NCI-H774 (cell line): ENCODE data around the gene GRK1.

Experiments
- DNase-seq: peaks from one replicate; lab custom pipeline; 2025; lab: John Stamatoyannopoulos, UW

Gene GRK1

GRCh38 chr13:113729187-113730019, 62.4 kb downstream of the GRK1 start:
- DNase-seq: no peak

- no peak for DNase-seq
Measured at GRCh38 chr13:113730258-113730691, 63.3 kb downstream of the GRK1 start.

- DNase-seq: no peak
Measured at GRCh38 chr13:113730831-113731191, 63.8 kb downstream of the GRK1 start.

GRCh38 chr13:113731192-113732175, 64.5 kb downstream of the GRK1 start:
- no peak for DNase-seq

DNA sequence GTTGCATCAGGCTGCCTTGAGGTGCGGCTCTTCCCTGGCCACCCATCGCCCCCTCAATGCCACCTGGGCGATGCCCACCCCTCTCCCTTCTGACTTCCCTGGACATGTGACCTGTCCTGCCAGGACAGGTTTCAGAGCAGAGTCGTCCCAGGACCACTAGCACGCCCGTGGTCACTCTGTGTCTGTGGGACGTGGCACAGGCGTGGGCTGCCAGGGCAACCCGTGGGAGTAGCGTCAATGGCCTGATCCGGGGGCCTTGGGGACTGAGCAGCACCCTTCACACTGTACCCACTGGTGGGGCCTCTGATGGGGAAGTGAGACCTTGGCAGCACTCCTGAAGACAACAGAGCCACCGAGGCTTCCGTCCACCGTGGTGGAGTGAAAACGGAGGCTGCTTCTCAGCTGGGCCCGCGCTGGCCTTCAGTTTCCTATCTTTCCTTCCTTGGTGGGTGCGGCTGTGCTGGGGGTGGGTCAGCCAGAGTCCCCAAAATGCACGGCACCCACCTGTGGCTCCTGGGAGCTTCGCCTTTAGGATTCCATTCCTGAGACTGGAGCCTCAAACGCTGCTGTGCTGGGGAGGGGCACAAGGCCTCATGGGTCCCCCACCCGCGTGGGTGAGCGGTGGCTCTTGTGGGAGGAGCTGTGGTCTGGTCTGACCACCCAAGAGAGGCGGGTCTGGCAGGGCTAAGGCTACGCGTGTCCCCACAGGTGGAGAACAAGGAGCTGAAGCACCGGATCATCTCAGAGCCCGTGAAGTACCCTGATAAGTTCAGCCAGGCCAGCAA, 65.3 kb downstream of the GRK1 start:
- DNase-seq: no peak

DNA sequence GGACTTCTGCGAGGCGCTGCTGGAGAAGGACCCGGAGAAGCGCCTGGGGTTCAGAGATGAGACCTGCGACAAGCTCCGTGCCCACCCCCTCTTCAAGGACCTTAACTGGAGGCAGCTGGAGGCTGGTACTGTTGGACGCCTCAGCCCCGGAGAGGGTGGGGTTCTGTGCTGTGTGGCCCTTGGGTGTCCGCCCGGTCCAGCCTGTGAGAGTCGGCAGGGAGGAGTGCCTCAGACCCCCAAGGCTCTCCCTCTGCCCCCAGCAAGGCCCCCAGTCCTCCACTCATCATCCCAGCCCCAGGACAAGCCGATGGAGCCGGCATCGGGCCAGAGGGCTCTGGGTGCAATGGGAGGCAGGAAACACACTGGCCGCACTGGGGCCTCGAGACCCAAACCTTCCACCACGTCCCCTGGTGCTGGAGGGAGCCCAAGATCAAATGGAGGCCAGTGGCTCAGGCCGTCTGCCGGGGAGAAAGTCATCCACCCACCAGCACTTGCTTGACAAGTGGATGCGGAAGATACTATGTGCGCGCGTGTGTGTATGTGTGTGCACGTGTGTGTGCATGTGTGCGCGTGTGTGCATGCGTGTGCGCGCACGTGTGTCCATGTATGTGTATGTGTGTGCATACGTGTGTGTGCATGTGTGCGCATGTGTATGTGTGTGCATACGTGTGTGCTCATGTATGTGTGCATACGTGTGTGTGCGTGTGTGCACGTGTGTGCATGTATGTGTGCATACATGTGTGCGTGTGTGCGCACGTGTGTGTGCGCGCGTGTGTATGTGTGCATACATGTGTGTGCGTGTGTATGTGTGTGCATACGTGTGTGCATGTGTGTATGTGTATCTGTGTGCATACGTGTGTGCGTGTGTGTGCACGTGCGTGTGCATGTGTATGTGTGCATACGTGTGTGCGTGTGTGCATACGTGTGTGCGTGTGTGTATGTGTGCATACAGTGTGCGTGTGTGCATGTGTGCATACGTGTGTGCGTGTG, 66.2 kb downstream of the GRK1 start:
- no peak for DNase-seq

DNA sequence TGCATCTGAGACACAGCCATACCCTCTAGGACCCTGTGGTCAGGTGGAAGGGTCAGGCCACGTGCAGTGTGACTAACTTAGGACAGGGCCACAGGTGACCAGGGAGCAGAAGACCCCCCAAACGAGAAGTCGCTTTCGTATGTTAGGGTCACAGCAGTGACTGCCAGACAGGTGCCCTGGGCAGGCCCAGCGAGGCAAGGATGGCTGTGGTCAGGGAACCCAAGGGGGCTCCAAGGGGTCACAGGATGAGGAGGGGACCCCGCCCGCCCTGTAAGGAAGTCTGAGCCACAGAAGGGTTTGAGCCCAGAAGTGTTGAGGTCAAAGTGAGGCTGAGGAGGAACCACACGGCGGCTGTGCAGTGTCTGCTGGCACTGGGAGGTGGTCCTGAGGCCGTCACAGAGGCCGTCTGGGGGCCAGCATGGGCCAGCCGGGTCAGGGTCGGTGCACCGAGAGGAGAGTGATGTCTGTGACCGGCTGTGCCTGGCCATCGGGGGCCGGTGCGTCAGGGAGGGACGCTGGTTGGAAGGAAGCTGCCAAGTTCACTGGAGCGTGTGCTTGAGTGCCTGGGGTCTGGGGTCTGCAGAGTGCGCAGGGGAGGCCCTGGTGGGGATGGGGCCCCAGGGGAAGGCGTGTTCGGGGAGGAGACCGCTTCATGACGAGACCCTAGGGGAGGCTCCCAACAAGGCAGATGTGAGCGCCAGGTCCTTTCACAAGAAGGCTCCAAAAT, 67.2 kb downstream of the GRK1 start:
- no peak for DNase-seq

GRCh38 chr13:113734826-113735125, 67.8 kb downstream of the GRK1 start:
- no peak for DNase-seq

- DNase-seq: no peak
Measured at GRCh38 chr13:113735194-113735593, 68.2 kb downstream of the GRK1 start.

- DNase-seq: no peak
Measured at GRCh38 chr13:113735750-113736149, 68.7 kb downstream of the GRK1 start.

DNA sequence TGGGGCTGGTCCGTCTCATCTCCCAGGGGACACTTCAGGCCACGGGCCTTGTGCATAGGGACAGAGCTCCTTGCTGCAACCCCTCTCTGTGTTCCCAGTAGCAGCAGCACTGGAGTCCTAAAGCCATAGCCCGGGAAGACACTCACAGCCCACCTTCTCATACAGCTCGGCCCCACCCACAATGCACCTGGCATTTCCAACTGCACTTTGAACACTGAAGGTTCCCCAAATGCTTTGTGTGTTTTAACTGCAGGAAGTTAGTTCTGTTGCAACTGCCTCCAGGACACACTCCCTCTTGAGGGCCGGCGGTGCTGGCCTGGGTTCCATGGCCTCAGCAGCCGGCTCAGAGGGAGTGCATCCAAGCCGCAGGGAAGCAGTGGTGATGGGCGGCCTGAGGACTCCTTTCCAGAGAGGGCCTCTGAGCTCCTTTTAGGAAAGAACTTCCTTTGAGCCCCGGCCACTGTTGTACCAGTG, 69.3 kb downstream of the GRK1 start:
- DNase-seq: no peak

- no peak for DNase-seq
Measured at GRCh38 chr13:113737803-113738202, 70.8 kb downstream of the GRK1 start.

- DNase-seq: no peak
Measured at GRCh38 chr13:113739527-113740285, 72.7 kb downstream of the GRK1 start.

- no peak for DNase-seq
Measured at GRCh38 chr13:113740286-113740556, 73.2 kb downstream of the GRK1 start.

- no peak for DNase-seq
Measured at GRCh38 chr13:113740661-113741060, 73.6 kb downstream of the GRK1 start.

DNA sequence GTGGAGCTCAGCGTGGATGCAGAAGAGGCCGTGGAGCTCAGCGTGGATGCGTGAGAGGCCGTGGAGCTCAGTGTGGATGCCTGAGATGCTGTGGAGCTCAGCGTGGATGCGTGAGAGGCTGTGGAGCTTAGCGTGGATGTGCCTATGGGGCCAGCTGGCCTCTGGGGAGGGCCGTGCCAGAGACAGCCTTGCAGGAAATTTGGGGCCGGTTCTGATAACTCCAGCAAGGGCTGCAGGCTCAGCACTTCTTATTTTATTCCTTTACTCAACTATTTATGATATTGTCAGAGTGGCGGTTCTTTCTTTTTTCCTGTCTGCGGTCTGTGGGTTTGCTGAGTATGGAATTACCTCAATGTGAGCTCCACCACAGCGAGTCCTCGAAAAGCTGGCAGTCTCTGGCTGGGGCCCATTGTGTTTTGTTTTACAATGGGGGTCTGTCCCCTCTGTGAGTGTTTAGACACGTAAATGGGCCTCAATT, 74.2 kb downstream of the GRK1 start:
- DNase-seq: no peak

- DNase-seq: no peak
Measured at GRCh38 chr13:113742000-113742441, 75.0 kb downstream of the GRK1 start.

- DNase-seq: no peak
Measured at GRCh38 chr13:113742445-113743120, 75.6 kb downstream of the GRK1 start.
